GM12878 (cell line): ENCODE data around the gene PPP2R5C. TPM values are rescaled to one million over a fixed set of nuclear protein-coding genes. Genes with fewer than 3 reads are reported as not detected.

Experiments
- ASH2L ChIP-seq: fragments of 300-600, 200-600 bp; sonication (generic); IDR thresholded peaks from 2 replicates; pipeline ENCODE4 v1.6.1; 2017; ENCODE audit warnings: low read depth, mild to moderate bottlenecking, borderline replicate concordance
- BCLAF1 ChIP-seq: fragments of 450-650 bp; IDR thresholded peaks from 2 replicates; pipeline ENCODE4 v1.6.1; 2017; ENCODE audit warnings: antibody characterized with exemption, mild to moderate bottlenecking, moderate library complexity
- BRCA1 ChIP-seq: IDR thresholded peaks from 2 replicates; pipeline ENCODE4 v1.6.1; 2011; ENCODE audit warnings: low read depth, low read length, improper control_type of control experiment
- CHD1 ChIP-seq: IDR thresholded peaks from 2 replicates; pipeline ENCODE4 v1.6.1; 2012; ENCODE audit warnings: low read depth, low read length, improper control_type of control experiment
- CHD2 ChIP-seq: IDR thresholded peaks from 2 replicates; pipeline ENCODE4 v1.6.1; 2011; ENCODE audit warnings: low read depth, low read length, improper control_type of control experiment, borderline replicate concordance
- DPF2 ChIP-seq: fragments of 450-650 bp; IDR thresholded peaks from 2 replicates; pipeline ENCODE4 v1.6.1; 2017; ENCODE audit warnings: mild to moderate bottlenecking
- EED ChIP-seq: sonication (generic); IDR thresholded peaks from 2 replicates; pipeline ENCODE4 v1.6.1; 2016; ENCODE audit warnings: antibody characterized with exemption, low read depth
- ELK1 ChIP-seq: IDR thresholded peaks from 2 replicates; pipeline ENCODE4 v1.6.1; 2012; ENCODE audit warnings: low read depth, low read length, improper control_type of control experiment
- FOS ChIP-seq: IDR thresholded peaks from 3 replicates; pipeline ENCODE4 v1.6.1; 2011; ENCODE audit warnings: borderline replicate concordance; ENCODE audit not compliant: insufficient read length; ENCODE audit errors: extremely low read depth
- IKZF1 ChIP-seq: fragments of 450-650 bp; conservative IDR thresholded peaks from 2 replicates; pipeline ENCODE4 v1.6.1; 2017; ENCODE audit warnings: antibody characterized with exemption, mild to moderate bottlenecking
- IRF5 ChIP-seq: fragments of 450-650 bp; IDR thresholded peaks from 2 replicates; pipeline ENCODE4 v1.6.1; 2017; ENCODE audit warnings: borderline replicate concordance
- MEF2B ChIP-seq: fragments of 450-650 bp; IDR thresholded peaks from 2 replicates; pipeline ENCODE4 v1.6.1; 2018; ENCODE audit warnings: mild to moderate bottlenecking, moderate library complexity; ENCODE audit not compliant: partially characterized antibody, poor library complexity, severe bottlenecking
- MTA2 ChIP-seq: fragments of 450-650 bp; IDR thresholded peaks from 2 replicates; pipeline ENCODE4 v1.6.1; 2016; ENCODE audit warnings: low read depth, mild to moderate bottlenecking, moderate library complexity
- MTA3 ChIP-seq: IDR thresholded peaks from 2 replicates; pipeline ENCODE4 v1.6.1; 2012; ENCODE audit warnings: low read length, inconsistent platforms, borderline replicate concordance
- MXI1 ChIP-seq: fragments of 150-350 bp; IDR thresholded peaks from 2 replicates; pipeline ENCODE4 v1.6.1; 2011; ENCODE audit warnings: low read depth, mild to moderate bottlenecking, inconsistent platforms, low read length, improper control_type of control experiment
- MYC ChIP-seq: IDR thresholded peaks from 2 replicates; pipeline ENCODE4 v1.6.1; 2011; ENCODE audit warnings: mild to moderate bottlenecking, low read length, moderate library complexity, inconsistent platforms; ENCODE audit not compliant: insufficient read depth, insufficient replicate concordance, insufficient read length, severe bottlenecking
- POLR2A ChIP-seq: IDR thresholded peaks from 2 replicates; pipeline ENCODE4 v1.6.1; 2011; ENCODE audit warnings: low read depth, mild to moderate bottlenecking, low read length
- POU2F2 ChIP-seq: IDR thresholded peaks from 3 replicates; pipeline ENCODE4 v1.6.1; 2011; ENCODE audit warnings: low read depth, mild to moderate bottlenecking, low read length, borderline replicate concordance
- RELA ChIP-seq: fragments of 450-650 bp; IDR thresholded peaks from 2 replicates; pipeline ENCODE4 v1.8.0; 2014; ENCODE audit warnings: borderline replicate concordance; ENCODE audit not compliant: partially characterized antibody
- RUNX3 ChIP-seq: IDR thresholded peaks from 2 replicates; pipeline ENCODE4 v1.6.1; 2012; ENCODE audit warnings: low read length, inconsistent platforms
- STAT3 ChIP-seq: IDR thresholded peaks from 2 replicates; pipeline ENCODE4 v1.6.1; 2011; ENCODE audit warnings: low read depth, low read length, improper control_type of control experiment
- TARDBP ChIP-seq: IDR thresholded peaks from 2 replicates; pipeline ENCODE4 v1.6.1; 2016; ENCODE audit warnings: borderline replicate concordance
- WRNIP1 ChIP-seq: IDR thresholded peaks from 2 replicates; pipeline ENCODE4 v1.6.1; 2011; ENCODE audit warnings: low read depth, low read length, improper control_type of control experiment, borderline replicate concordance
- polyA plus RNA-seq, 11 experiments: library from polyadenylated mRNA; depleted of rRNA in 4 of 11; unstranded in 6 of 11; stranded (reverse) in 5 of 11; fragments of >200 nt; fragmentation: Nextera tagmentation in 4 of 11; fragmentation: Illumina TruSeq in 1 of 11; extraction: Ambion mirVana in 4 of 11; extraction: Trizol in 1 of 11; gene quantifications; 1 replicate in 1 of 11; 2 replicates in 10 of 11; pipeline versions ENCODE4 v1.2.1 to v1.2.3, GENCODE V29; 2011 to 2016; ENCODE audit warnings: inconsistent platforms in 2 of 11, missing spikeins in 2 of 11, low read depth in 1 of 11
- total RNA-seq, 4 experiments: library from RNA; depleted of rRNA in 3 of 4; stranded (reverse); fragments of >200 nt in 3 of 4; fragmentation: Illumina TruSeq in 1 of 4; extraction: Trizol in 1 of 4; gene quantifications; 2 replicates each; pipeline versions ENCODE4 v1.2.1 to v1.2.3, GENCODE V29; 2013 to 2021
- TF ChIP-seq, protein P1 (sequence below): fragments of 450-650 bp; IDR thresholded peaks from 2 replicates; pipeline ENCODE4 v1.6.1; 2018; ENCODE audit warnings: mild to moderate bottlenecking, low read depth, moderate library complexity; ENCODE audit not compliant: partially characterized antibody

The PPP2R5C gene
- total and polyA plus RNA-seq, 10 of the 15 experiments (the other 5 are each of a cell fraction or from before 2014, with no cell fraction given) = 106 to 199 (median 144) TPM

DNA sequence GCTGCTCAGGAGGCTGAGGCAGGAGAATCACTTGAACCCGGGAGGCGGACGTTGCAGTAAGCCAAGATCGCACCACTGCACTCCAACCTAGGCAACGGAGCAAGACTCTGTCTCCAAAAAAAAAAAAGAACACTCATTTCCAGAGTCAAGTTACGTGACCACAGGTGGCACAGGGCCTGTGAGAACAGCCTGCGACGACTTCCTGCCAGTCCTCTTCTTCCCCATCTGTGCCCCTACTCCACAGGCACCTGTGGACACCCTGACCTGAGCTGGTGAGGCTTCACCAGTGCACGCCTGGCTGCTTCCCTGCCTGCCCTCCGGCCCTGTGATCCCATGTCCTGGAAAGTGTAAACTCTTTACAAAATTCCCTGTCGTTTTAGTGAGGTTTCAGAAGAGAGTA, 77.7 kb downstream of the PPP2R5C start (continued):
- TF ChIP-seq EED (peak; percentile 96), RELA (no peak), POLR2A (peak; percentile 46; the same call in 1 of the 2 replicates), DPF2 (no peak), MXI1 (no peak), FOS (no peak), MYC (no peak), WRNIP1 (no peak), IRF5 (no peak), MTA2 (0 out of 2 replicates have a peak, but pooled peaks have one; percentile 21), POU2F2 (no peak), IKZF1 (peak; percentile 47), ELK1 (no peak), BRCA1 (no peak), RUNX3 (peak; percentile 92), ASH2L (no peak), STAT3 (no peak), MTA3 (no peak; the same call in 1 of the 2 replicates), TARDBP (0 out of 2 replicates have a peak, but pooled peaks have one; percentile 21), MEF2B (peak; percentile 10), BCLAF1 (no peak), CHD1 (no peak), CHD2 (no peak)
- TF ChIP-seq, protein P1, sequence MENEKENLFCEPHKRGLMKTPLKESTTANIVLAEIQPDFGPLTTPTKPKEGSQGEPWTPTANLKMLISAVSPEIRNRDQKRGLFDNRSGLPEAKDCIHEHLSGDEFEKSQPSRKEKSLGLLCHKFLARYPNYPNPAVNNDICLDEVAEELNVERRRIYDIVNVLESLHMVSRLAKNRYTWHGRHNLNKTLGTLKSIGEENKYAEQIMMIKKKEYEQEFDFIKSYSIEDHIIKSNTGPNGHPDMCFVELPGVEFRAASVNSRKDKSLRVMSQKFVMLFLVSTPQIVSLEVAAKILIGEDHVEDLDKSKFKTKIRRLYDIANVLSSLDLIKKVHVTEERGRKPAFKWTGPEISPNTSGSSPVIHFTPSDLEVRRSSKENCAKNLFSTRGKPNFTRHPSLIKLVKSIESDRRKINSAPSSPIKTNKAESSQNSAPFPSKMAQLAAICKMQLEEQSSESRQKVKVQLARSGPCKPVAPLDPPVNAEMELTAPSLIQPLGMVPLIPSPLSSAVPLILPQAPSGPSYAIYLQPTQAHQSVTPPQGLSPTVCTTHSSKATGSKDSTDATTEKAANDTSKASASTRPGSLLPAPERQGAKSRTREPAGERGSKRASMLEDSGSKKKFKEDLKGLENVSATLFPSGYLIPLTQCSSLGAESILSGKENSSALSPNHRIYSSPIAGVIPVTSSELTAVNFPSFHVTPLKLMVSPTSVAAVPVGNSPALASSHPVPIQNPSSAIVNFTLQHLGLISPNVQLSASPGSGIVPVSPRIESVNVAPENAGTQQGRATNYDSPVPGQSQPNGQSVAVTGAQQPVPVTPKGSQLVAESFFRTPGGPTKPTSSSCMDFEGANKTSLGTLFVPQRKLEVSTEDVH = no peak
